Body of pancreas (tissue), 4 donors: Measurements from ENCODE around the gene SARS1. TPM values are rescaled to one million over a fixed set of nuclear protein-coding genes. Genes with fewer than 3 reads are reported as not detected.
A peak's percentile ranks its signal among the peaks of the same experiment; 100 is the strongest.

Experiments used
- ATAC-seq: fragments of 150-250 bp; one replicate; pipeline ENCODE4 v1.9.1; 2016
- DNase-seq, 4 donors: peaks; one replicate each; pipeline ENCODE4 v3.0.0-alpha.2; 2019
- H3K27ac ChIP-seq, 4 donors: fragments of 200-600 bp; sonication (generic); 1 replicate in 3 of 4; 2 replicates in 1 of 4; pipeline versions ENCODE4 v1.5.1 to v1.6.1; 2016 to 2019; ENCODE audit warnings: mild to moderate bottlenecking in 1 of 4, mixed read lengths in 1 of 4, moderate library complexity in 1 of 4
- H3K27me3 ChIP-seq, 2 donors: fragments of 200-600 bp; sonication (generic); one replicate each; pipeline ENCODE4 v1.6.0; 2016; ENCODE audit warnings: mild to moderate bottlenecking in 1 of 2
- H3K36me3 ChIP-seq, 2 donors: fragments of 200-600 bp; sonication (generic); replicated peaks in 1 of 2; 2 replicates each; pipeline ENCODE4 v1.5.1; 2016; ENCODE audit warnings: low read depth in 2 of 2; ENCODE audit not compliant: insufficient read depth in 1 of 2
- H3K4me1 ChIP-seq: fragments of 200-600 bp; sonication (generic); one replicate; pipeline ENCODE4 v1.6.0; 2016
- H3K4me3 ChIP-seq, 2 donors: fragments of 200-600 bp; sonication (generic); 1 replicate in 1 of 2; 2 replicates in 1 of 2; pipeline ENCODE4 v1.5.1; 2016 to 2019
- H3K9me3 ChIP-seq, 3 donors: fragments of 200-600 bp; sonication (generic); 1 replicate in 2 of 3; 2 replicates in 1 of 3; pipeline ENCODE4 v1.5.1; 2016
- CTCF ChIP-seq, 7 experiments: fragments of 450-650 bp in 4 of 7; fragments of 200-600 bp in 3 of 7; sonication (generic) in 3 of 7; IDR thresholded peaks; one replicate each; pipeline ENCODE4 v1.5.1; 2016 to 2019; ENCODE audit warnings: antibody characterized with exemption in 7 of 7
- POLR2A ChIP-seq, 3 donors: fragments of 450-650 bp; IDR thresholded peaks; one replicate each; pipeline ENCODE4 v1.6.1; 2016; ENCODE audit warnings: antibody characterized with exemption in 3 of 3, mild to moderate bottlenecking in 2 of 3
- WGBS, 2 donors: methylation state at CpG; one replicate each; pipeline ENCODE4 v1.1.5; 2017; 5-methylcytosine and 5-hydroxymethylcytosine counted together
- intact Hi-C: fragments of 100-400 bp; cut with DNase I; formaldehyde crosslinking; loops from one replicate; pipeline ENCODE4 v1.15.1; 2023
- total RNA-seq, 2 donors: library from RNA; depleted of rRNA; stranded (reverse); fragments of >200 nt; gene quantifications; one replicate each; pipeline ENCODE4 v1.1.0, GENCODE V29; 2016

SARS1 gene
- total RNA-seq, 2 donors from 2014 or later, result 65.3 to 123 TPM

- H3K27ac ChIP-seq, result no peak overlapping the region
- DNase-seq, result no peak
- H3K4me3 ChIP-seq, result no peak overlapping the region
- no peaks in the 10 kb centered on the region for H3K27me3 ChIP-seq
- no peak for ATAC-seq
- 87 to 92% methylated on average over 15 to 16 of the region's 17 CpGs for WGBS, 2 donors
- TF ChIP-seq CTCF (IDR thresholded peaks at IDR 0.05) (no peak), POLR2A (IDR thresholded peaks at IDR 0.05) (no peak)
- H3K9me3 ChIP-seq, result no peaks in the 10 kb centered on the region
- intact Hi-C loops, result loop anchor here (10.0 kb wide), 1 partner anchor 435 kb away; no protein-coding TSS in a partner anchor
- peaks cover 14% of the 10 kb centered on the region for H3K4me1 ChIP-seq
- H3K36me3 ChIP-seq, result no peaks in the 10 kb centered on the region
Measured at GRCh38 chr1:109269981-109270622, 56.4 kb downstream of the SARS1 start.

- peaks cover 21% of the 10 kb centered on the region for H3K4me1 ChIP-seq
- no peaks in the 10 kb centered on the region for H3K27me3 ChIP-seq
- TF ChIP-seq POLR2A (IDR thresholded peaks at IDR 0.05) (no peak), CTCF (IDR thresholded peaks at IDR 0.05) (no peak)
- DNase-seq (no peak), ATAC-seq (no peak)
- no peaks in the 10 kb centered on the region for H3K9me3 ChIP-seq
- 87 to 95% methylated on average over 13 to 19 of the region's 20 CpGs for WGBS, 2 donors
- no peaks in the 10 kb centered on the region for H3K36me3 ChIP-seq
- no peak overlapping the region for H3K4me3 ChIP-seq
- intact Hi-C loops, result no loop called here
- no peak overlapping the region for H3K27ac ChIP-seq
Measured at GRCh38 chr1:109270623-109271317, 57.1 kb downstream of the SARS1 start.

GRCh38 chr1:109271458-109271857, 57.7 kb downstream of the SARS1 start:
- Histone ChIP-seq H3K4me1 (peaks cover 24% of the 10 kb centered on the region), H3K27ac (no peak overlapping the region), H3K4me3 (no peak overlapping the region), H3K36me3 (no peaks in the 10 kb centered on the region), H3K9me3 (no peaks in the 10 kb centered on the region), H3K27me3 (no peaks in the 10 kb centered on the region)
- intact Hi-C loops, result no loop called here
- no peak for TF ChIP-seq POLR2A (IDR thresholded peaks at IDR 0.05)
- no peak for TF ChIP-seq CTCF (IDR thresholded peaks at IDR 0.05)
- DNase-seq (no peak), ATAC-seq (no peak)
- 84 to 89% methylated on average over 6 of the region's 6 CpGs for WGBS, 2 donors

- H3K36me3 ChIP-seq, result no peaks in the 10 kb centered on the region
- ATAC-seq (no peak), DNase-seq (peak in 1 of 4 donors; percentile 23)
- intact Hi-C loops, result no loop called here
- H3K27ac ChIP-seq, result no peak overlapping the region
- 92 to 95% methylated on average over 6 to 13 of the region's 13 CpGs for WGBS, 2 donors
- no peaks in the 10 kb centered on the region for H3K27me3 ChIP-seq
- peaks cover 32% of the 10 kb centered on the region for H3K4me1 ChIP-seq
- TF ChIP-seq CTCF (IDR thresholded peaks at IDR 0.05), result no peak
- TF ChIP-seq POLR2A (IDR thresholded peaks at IDR 0.05), result no peak
- H3K9me3 ChIP-seq, result no peaks in the 10 kb centered on the region
- H3K4me3 ChIP-seq, result no peak overlapping the region
Measured at GRCh38 chr1:109272021-109272799, 58.5 kb downstream of the SARS1 start.
